Sigmoid colon (tissue), 7 donors: Measurements from ENCODE around the gene PGBD5. TPM values are rescaled to one million over a fixed set of nuclear protein-coding genes. Genes with fewer than 3 reads are reported as not detected.

ENCODE experiments used
- DNase-seq: peaks from one replicate; pipeline ENCODE4 v3.0.0-alpha.2; 2019
- H3K27ac ChIP-seq, 4 donors: fragments of 200-600 bp; sonication (generic); one replicate each; pipeline ENCODE4 v1.5.1; 2016 to 2019; ENCODE audit warnings: mild to moderate bottlenecking in 1 of 4
- H3K27me3 ChIP-seq, 3 donors: fragments of 200-600 bp; sonication (generic); one replicate each; pipeline ENCODE4 v1.5.1; 2019; ENCODE audit warnings: mild to moderate bottlenecking in 1 of 3
- H3K36me3 ChIP-seq, 4 donors: fragments of 200-600 bp; sonication (generic); one replicate each; pipeline ENCODE4 v1.5.1; 2016 to 2019
- H3K4me1 ChIP-seq, 4 donors: fragments of 200-600 bp; sonication (generic); one replicate each; pipeline ENCODE4 v1.5.1; 2017 to 2019
- H3K4me3 ChIP-seq, 4 donors: fragments of 200-600 bp; sonication (generic); one replicate each; pipeline ENCODE4 v1.5.1; 2017 to 2019; ENCODE audit warnings: mild to moderate bottlenecking in 2 of 4, moderate library complexity in 1 of 4
- H3K9me3 ChIP-seq, 4 donors: fragments of 200-600 bp in 3 of 4; sonication (generic) in 3 of 4; one replicate each; pipeline versions ENCODE4 v1.5.1 to v1.6.1; 2013 to 2019
- EP300 ChIP-seq, 4 donors: sonication (generic); formaldehyde crosslinking; IDR thresholded peaks; one replicate each; pipeline ENCODE4 v1.6.1; 2017; ENCODE audit warnings: antibody characterized with exemption in 4 of 4
- POLR2A ChIP-seq, 2 donors: fragments of 450-650 bp; IDR thresholded peaks; one replicate each; pipeline ENCODE4 v1.6.1; 2016; ENCODE audit warnings: antibody characterized with exemption in 2 of 2, mild to moderate bottlenecking in 2 of 2, moderate library complexity in 2 of 2
- POLR2AphosphoS5 ChIP-seq, 4 donors: sonication (generic); formaldehyde crosslinking; IDR thresholded peaks; one replicate each; pipeline ENCODE4 v1.6.1; 2017; ENCODE audit warnings: antibody characterized with exemption in 4 of 4
- WGBS, 2 donors: extraction: QIAGEN DNeasy Blood & Tissue Kit; methylation state at CpG; one replicate each; pipeline ENCODE4 v1.1.7; 2013; 5-methylcytosine and 5-hydroxymethylcytosine counted together
- intact Hi-C: fragments of 100-400 bp; cut with DNase I; formaldehyde crosslinking; loops from one replicate; pipeline ENCODE4 v1.15.1; 2023
- polyA plus RNA-seq, 3 donors: library from polyadenylated mRNA; stranded (reverse); fragments of 200-250 nt; gene quantifications; one replicate each; pipeline ENCODE4 v1.2.3, GENCODE V29; 2013
- total RNA-seq, 4 donors: library from RNA; depleted of rRNA; stranded (reverse); fragments of >200 nt; gene quantifications; one replicate each; pipeline ENCODE4 v1.1.0, GENCODE V29; 2016
- TF ChIP-seq, protein P1 (sequence below), 4 experiments: fragments of 450-650 bp in 3 of 4; fragments of 200-600 bp in 1 of 4; IDR thresholded peaks; one replicate each; pipeline ENCODE4 v1.5.1; 2016 to 2019; ENCODE audit warnings: antibody characterized with exemption in 4 of 4, mild to moderate bottlenecking in 3 of 4, moderate library complexity in 2 of 4
- donor health status: healthy with polysubstance abuse.
- donor health status: Bipolar disorder and iron deficiency.
- donor health status: healthy.

The PGBD5 gene
- total and polyA plus RNA-seq, 7 donors = under 0.01 to 1.9 (median 1.1) TPM

DNA sequence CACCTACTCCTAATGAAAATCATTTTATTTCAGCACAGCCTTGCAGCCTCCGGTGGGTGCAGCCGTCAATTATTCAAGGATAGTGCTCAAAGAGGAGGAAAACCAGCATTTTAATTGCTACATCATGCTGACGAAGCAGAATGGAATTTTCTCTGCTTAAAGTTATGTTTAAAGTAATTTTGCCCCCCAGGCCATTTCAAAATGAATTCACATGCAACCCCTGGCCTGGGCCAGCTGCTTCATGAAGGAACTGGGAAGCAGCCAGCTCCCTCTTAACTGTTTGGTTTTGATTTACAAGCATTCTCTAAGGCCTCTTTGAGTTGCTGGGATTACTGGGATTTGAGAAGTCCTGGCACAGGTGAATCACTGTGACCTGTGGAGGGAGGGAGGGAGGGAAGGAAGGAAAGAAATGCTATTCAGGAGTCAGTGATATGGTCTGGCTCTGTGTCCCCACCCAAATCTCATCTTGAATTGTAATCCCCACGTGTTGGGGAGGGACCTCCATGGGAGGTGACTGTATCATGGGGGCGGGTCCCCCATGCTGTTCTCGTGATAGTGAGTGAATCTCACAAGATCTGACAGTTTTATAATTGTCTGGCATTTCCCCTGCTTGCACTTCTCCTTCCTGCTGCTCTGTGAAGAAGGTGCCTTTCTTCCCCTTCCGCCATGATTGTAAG, 66.0 kb downstream of the PGBD5 start:
- intact Hi-C loops = no loop called here
- H3K4me1 ChIP-seq = no peaks in the 10 kb centered on the region
- H3K4me3 ChIP-seq = no peak overlapping the region
- 79 to 83% methylated on average over 7 of the region's 7 CpGs for WGBS, 2 donors
- DNase-seq = no peak
- H3K27ac ChIP-seq = no peak overlapping the region
- no peaks in the 10 kb centered on the region for H3K9me3 ChIP-seq
- peaks cover 0 to 4% (median 0%) of the 10 kb centered on the region in 3 donors for H3K27me3 ChIP-seq
- no peaks in the 10 kb centered on the region for H3K36me3 ChIP-seq
- no peak for TF ChIP-seq EP300 (IDR thresholded peaks at IDR 0.05)

DNA sequence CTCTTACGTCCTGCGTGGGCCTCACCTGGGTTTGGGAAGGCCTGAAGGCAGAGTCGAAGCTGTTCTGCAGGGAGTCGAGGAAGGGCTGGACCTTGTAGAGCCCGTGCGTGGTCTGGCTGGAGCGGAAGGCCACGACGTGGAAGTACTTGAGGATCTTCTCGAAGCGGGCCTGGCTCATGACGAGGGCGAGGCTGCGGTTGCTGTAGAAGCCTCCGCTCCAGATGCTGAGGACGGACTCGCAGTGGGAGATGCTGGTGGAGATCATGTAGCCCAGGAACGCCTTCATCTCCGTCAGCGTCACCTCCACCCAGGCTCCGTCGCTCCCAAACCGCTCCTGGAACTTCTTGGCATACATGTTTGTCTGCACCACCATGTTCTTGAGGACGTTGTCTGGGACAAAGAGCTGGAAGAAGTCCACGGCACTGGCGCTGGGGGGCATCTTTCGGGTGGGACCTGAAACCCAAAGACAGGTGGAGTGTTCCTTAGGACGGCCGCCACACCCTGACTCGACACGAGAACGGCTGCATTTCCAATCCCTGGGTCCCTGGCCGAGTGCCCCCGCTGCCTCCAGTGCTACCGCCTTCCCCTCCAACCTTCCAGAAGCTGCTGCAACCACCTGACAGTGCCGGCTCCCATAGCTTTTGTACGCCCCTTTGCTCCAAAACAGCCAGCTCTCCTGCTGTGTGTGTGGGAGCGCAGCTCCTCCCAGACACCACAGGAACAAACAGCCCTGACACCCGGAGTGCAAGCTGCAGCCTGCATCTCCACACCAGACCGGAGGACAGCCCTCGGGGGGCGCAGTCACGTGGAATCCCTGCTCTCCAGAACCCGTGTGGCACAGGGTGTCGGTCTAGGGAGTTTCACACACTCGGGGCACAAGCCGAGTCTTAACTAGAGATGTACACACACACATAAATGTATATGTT, 69.0 kb downstream of the PGBD5 start:
- TF ChIP-seq, protein P1, sequence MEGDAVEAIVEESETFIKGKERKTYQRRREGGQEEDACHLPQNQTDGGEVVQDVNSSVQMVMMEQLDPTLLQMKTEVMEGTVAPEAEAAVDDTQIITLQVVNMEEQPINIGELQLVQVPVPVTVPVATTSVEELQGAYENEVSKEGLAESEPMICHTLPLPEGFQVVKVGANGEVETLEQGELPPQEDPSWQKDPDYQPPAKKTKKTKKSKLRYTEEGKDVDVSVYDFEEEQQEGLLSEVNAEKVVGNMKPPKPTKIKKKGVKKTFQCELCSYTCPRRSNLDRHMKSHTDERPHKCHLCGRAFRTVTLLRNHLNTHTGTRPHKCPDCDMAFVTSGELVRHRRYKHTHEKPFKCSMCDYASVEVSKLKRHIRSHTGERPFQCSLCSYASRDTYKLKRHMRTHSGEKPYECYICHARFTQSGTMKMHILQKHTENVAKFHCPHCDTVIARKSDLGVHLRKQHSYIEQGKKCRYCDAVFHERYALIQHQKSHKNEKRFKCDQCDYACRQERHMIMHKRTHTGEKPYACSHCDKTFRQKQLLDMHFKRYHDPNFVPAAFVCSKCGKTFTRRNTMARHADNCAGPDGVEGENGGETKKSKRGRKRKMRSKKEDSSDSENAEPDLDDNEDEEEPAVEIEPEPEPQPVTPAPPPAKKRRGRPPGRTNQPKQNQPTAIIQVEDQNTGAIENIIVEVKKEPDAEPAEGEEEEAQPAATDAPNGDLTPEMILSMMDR (IDR thresholded peaks at IDR 0.05) = no peak
- TF ChIP-seq EP300 (IDR thresholded peaks at IDR 0.05) = no peak
- TF ChIP-seq POLR2AphosphoS5 (IDR thresholded peaks at IDR 0.05) = no peak
- TF ChIP-seq POLR2A (IDR thresholded peaks at IDR 0.05) = no peak
- 88 to 93% methylated on average over 47 of the region's 47 CpGs for WGBS, 2 donors

DNA sequence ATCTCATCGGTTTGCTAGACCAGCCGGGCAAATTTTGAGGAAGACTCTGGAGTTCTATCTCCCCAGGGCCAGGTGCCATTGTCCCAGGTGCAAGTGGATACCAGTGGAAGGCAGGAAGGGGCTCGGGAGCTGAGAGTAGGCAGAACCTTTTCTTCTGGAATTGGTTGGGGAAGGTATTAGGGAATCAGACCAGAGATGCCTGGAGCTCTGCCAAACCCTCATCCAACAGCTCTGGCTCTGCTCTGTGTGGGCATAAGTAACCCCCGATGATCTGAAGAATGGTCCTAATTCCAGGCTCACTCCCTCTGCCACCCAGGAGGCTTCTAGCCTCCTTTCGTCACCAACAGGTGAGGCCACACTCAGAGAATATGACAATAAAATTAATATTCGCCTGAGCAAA, 69.9 kb downstream of the PGBD5 start:
- intact Hi-C loops = no loop called here
- 80 to 90% methylated on average over 6 of the region's 6 CpGs for WGBS, 2 donors
- no peaks in the 10 kb centered on the region for H3K36me3 ChIP-seq

More for the DNA sequence above, 69.0 kb downstream of the PGBD5 start:
- Histone ChIP-seq H3K27me3 (no peaks in the 10 kb centered on the region), H3K36me3 (no peaks in the 10 kb centered on the region), H3K9me3 (no peaks in the 10 kb centered on the region), H3K4me1 (no peaks in the 10 kb centered on the region), H3K27ac (no peak overlapping the region), H3K4me3 (no peak overlapping the region)
- intact Hi-C loops = no loop called here
- no peak for DNase-seq

DNA sequence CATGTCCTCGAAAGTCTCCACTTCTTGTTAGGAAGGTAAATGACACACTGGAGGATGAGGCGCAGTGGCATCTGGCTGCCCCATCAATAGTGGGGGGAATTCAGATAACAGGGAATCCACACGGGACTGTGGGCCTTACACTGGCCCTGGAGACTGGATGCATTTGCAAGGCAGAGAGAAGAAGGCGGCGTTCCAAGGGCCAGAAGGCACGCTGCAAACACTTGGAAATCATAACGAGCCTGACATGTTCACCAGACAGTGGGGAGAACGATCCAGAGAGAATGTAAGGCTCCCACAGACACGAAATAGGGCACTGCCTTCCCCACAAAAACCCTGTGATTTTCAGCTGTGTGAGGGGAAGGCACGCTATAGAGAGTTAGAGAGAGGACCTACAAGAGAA, 70.5 kb downstream of the PGBD5 start:
- no peaks in the 10 kb centered on the region for H3K9me3 ChIP-seq
- TF ChIP-seq, protein P1 (IDR thresholded peaks at IDR 0.05) = no peak
- TF ChIP-seq POLR2AphosphoS5 (IDR thresholded peaks at IDR 0.05) = no peak
- TF ChIP-seq EP300 (IDR thresholded peaks at IDR 0.05) = no peak
- TF ChIP-seq POLR2A (IDR thresholded peaks at IDR 0.05) = no peak
- intact Hi-C loops = no loop called here
- WGBS, 2 donors = 80 to 93% methylated on average over 10 of the region's 10 CpGs
- no peak overlapping the region for H3K27ac ChIP-seq
- H3K4me1 ChIP-seq = no peaks in the 10 kb centered on the region
- H3K36me3 ChIP-seq = no peaks in the 10 kb centered on the region
- no peaks in the 10 kb centered on the region for H3K27me3 ChIP-seq
- no peak overlapping the region for H3K4me3 ChIP-seq
- DNase-seq = no peak

More for the DNA sequence above, 69.9 kb downstream of the PGBD5 start:
- Histone ChIP-seq H3K4me1 (no peaks in the 10 kb centered on the region), H3K9me3 (no peaks in the 10 kb centered on the region), H3K27me3 (no peaks in the 10 kb centered on the region), H3K27ac (no peak overlapping the region), H3K4me3 (no peak overlapping the region)
- TF ChIP-seq POLR2AphosphoS5 (IDR thresholded peaks at IDR 0.05) (no peak), EP300 (IDR thresholded peaks at IDR 0.05) (no peak), POLR2A (IDR thresholded peaks at IDR 0.05) (no peak)
- TF ChIP-seq, protein P1 (IDR thresholded peaks at IDR 0.05) = no peak
- no peak for DNase-seq

DNA sequence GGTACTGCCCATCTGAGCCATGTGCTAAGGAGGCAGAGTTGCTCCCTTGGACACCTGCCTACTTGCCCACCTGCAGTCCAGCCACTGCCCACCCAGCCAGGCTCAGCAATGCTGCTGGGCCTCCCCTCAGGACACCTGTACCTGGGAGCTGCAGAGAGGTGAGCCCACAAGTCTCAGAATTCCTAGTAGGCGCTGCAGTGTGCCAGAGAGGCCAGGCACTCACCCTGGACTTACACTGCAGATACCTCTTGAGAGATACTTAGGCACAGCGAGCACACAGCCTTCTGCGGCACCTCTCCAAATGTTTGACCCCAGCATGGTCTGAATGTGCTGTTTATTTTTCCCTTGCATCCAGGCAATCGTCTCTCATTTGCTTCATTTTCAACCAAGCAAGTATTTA, 71.0 kb downstream of the PGBD5 start:
- WGBS, 2 donors = 79 to 86% methylated on average over 4 of the region's 4 CpGs
- DNase-seq = no peak
- Histone ChIP-seq H3K9me3 (no peaks in the 10 kb centered on the region), H3K27me3 (no peaks in the 10 kb centered on the region), H3K27ac (no peak overlapping the region), H3K36me3 (no peaks in the 10 kb centered on the region), H3K4me1 (no peaks in the 10 kb centered on the region), H3K4me3 (no peak overlapping the region)
- no peak for TF ChIP-seq EP300 (IDR thresholded peaks at IDR 0.05)
- TF ChIP-seq POLR2A (IDR thresholded peaks at IDR 0.05) = no peak
- no peak for TF ChIP-seq POLR2AphosphoS5 (IDR thresholded peaks at IDR 0.05)
- TF ChIP-seq, protein P1 (IDR thresholded peaks at IDR 0.05) = no peak
- intact Hi-C loops = no loop called here
